Measurements from ENCODE around the gene PCID2. TPM values are rescaled to one million over a fixed set of nuclear protein-coding genes. Genes with fewer than 3 reads are reported as not detected.
A peak's percentile ranks its signal among the peaks of the same experiment; 100 is the strongest.

PCID2 gene
- polyA plus RNA-seq, 10 donors, result 30.8 to 55.4 (median 42.6) TPM

DNA sequence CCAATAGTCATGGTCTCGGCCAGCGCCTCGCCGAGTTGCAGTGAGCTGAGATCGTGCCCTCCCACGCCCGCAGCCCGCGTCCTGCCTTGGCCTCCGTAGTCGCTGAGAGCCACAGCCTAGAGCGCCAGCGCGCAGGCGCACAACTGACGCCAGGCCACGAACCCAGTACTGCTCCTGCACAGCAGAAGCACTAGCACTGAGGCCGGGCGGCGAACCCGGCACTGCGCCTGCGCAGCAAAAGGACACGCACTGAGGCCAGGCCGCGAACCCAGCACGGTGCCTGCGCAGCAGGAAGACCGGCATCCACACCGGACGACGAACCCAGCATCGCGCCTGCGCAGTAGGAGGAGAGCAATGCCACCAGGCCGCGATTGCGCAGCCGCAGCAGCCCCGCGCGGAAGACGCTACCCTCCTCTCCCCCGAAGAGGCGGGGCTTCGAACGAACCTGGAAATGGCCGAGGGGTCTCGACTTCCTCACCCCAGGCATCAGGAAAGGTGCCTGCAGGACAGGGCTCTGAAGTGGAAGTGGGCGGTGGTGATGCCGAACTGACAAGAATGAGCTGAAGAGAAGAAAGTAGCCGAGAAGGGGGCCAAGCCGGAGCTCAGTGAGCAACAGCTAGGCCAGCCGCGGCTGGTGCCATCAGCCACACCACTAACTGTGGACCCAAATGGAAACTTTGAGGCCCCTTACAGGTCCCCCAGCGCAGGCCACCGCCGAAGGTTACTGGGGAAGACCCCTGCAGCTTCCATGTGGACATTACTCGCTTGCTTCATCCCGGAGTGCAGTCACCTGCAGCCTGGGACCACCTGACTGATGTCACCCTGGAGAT lies 78.3 kb downstream of the PCID2 start:
- peak in 2 of 3 donors; percentile 10 to 48 for DNase-seq

DNA sequence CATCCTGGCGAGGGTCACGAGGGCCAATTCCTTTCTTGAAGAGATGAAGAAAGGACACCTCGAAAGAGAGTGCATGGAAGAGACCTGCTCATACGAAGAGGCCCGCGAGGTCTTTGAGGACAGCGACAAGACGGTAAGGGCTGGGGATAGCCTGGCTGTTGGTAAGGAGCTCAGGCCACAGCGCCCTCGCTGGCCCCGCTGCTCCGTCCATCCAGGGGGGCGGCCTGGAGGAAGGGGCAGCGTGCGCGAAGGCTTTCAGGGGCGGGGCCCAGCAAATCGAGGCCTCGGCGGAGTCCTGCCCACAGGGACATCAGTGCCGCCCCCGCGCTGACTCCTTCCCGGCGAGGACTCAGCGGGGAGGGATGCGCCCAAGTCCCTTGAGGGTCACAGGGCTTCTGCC lies 79.0 kb downstream of the PCID2 start:
- DNase-seq, result no peak

Other genes with a start within 250 kb of the PCID2 start
- gene MCF2L, start 239.5 kb downstream of the PCID2 start, polyA plus RNA-seq (ENCODE audit: insufficient read length in 10 of 10), result 10 to 100 TPM; 18.2 to 31.6 (median 20.6) TPM
- gene F7, start 102.9 kb downstream of the PCID2 start, polyA plus RNA-seq (ENCODE audit: insufficient read length in 10 of 10), result 1 to 10 TPM in 7 of 10 donors, under 1 TPM in 3; 0.40 to 3.6 (median 1.8) TPM
- gene F10, start 85.9 kb downstream of the PCID2 start, polyA plus RNA-seq (ENCODE audit: insufficient read length in 10 of 10), result 10 to 100 TPM; 10.8 to 30.6 (median 19.8) TPM
- gene PROZ, start 50.0 kb downstream of the PCID2 start, polyA plus RNA-seq (ENCODE audit: insufficient read length in 10 of 10), result under 1 TPM in 2 of 10 donors, not detected in 8; 0.14 to 0.19 TPM
- gene CUL4A, start 944 bp upstream of the PCID2 start, polyA plus RNA-seq (ENCODE audit: insufficient read length in 10 of 10), result 10 to 100 TPM; 53.9 to 86.4 (median 69.7) TPM
- 100 to 1,000 TPM in 2 of 10 donors, 10 to 100 TPM in 8; 81.9 to 120 (median 93.2) TPM for gene LAMP1, start 88.6 kb upstream of the PCID2 start, polyA plus RNA-seq (ENCODE audit: insufficient read length in 10 of 10)
- gene GRTP1, start 155.5 kb upstream of the PCID2 start, polyA plus RNA-seq (ENCODE audit: insufficient read length in 10 of 10), result 1 to 10 TPM; 2.4 to 5.8 (median 3.8) TPM
- 100 to 1,000 TPM; 124 to 270 (median 245) TPM for gene ADPRHL1, start 244.8 kb upstream of the PCID2 start, polyA plus RNA-seq (ENCODE audit: insufficient read length in 10 of 10)